GM23338 (cell line): ENCODE data around the gene TBC1D16.

Experiments
- EZH2 ChIP-seq: fragments of 200-600 bp; sonication (generic); IDR thresholded peaks from one replicate; pipeline ENCODE4 v1.8.0; 2017; ENCODE audit warnings: antibody characterized with exemption, mild to moderate bottlenecking, low read depth; ENCODE audit not compliant: unreplicated experiment
- EZH2phosphoT487 ChIP-seq: fragments of 200-600 bp; sonication (generic); IDR thresholded peaks from one replicate; pipeline ENCODE4 v1.8.1; 2018; ENCODE audit warnings: antibody characterized with exemption; ENCODE audit not compliant: unreplicated experiment
- TF ChIP-seq, protein P1 (sequence below), 2 experiments: fragments of 200-600 bp in 1 of 2; sonication (generic) in 1 of 2; conservative IDR thresholded peaks; 2 replicates each; pipeline versions ENCODE4 v1.5.1 to v1.6.1; 2016 to 2017; ENCODE audit warnings: antibody characterized with exemption in 2 of 2, low read depth in 2 of 2, mild to moderate bottlenecking in 2 of 2, moderate library complexity in 1 of 2

- TF ChIP-seq, protein P1, sequence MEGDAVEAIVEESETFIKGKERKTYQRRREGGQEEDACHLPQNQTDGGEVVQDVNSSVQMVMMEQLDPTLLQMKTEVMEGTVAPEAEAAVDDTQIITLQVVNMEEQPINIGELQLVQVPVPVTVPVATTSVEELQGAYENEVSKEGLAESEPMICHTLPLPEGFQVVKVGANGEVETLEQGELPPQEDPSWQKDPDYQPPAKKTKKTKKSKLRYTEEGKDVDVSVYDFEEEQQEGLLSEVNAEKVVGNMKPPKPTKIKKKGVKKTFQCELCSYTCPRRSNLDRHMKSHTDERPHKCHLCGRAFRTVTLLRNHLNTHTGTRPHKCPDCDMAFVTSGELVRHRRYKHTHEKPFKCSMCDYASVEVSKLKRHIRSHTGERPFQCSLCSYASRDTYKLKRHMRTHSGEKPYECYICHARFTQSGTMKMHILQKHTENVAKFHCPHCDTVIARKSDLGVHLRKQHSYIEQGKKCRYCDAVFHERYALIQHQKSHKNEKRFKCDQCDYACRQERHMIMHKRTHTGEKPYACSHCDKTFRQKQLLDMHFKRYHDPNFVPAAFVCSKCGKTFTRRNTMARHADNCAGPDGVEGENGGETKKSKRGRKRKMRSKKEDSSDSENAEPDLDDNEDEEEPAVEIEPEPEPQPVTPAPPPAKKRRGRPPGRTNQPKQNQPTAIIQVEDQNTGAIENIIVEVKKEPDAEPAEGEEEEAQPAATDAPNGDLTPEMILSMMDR (conservative IDR thresholded peaks at IDR 0.05; ENCODE audit: low read depth in 2 of 2), result no peak
- TF ChIP-seq EZH2 (no peak), EZH2phosphoT487 (no peak)
Measured at GRCh38 chr17:80083136-80083661, 47.5 kb upstream of the TBC1D16 start.
